Measurements from ENCODE around the gene PSPH. TPM values are rescaled to one million over a fixed set of nuclear protein-coding genes. Genes with fewer than 3 reads are reported as not detected.
A peak's percentile ranks its signal among the peaks of the same experiment; 100 is the strongest.
"Not testable (repeated sequence)": the region's sequence is repeated elsewhere in the genome, so short reads cannot be mapped to it uniquely, and the experiment has no call there.

Gene PSPH
- 13.6 TPM for total RNA-seq

- peak within 1 kb of the TSS; percentile 97 to 98 (median 98) for H3K9ac ChIP-seq (ENCODE audit: low read depth in 1 of 3, low read length in 3 of 3)
- H3K4me3 ChIP-seq (ENCODE audit: low read length in 3 of 3): peak within 1 kb of the TSS; percentile 96 to 99 (median 99)
- peaks cover 16 to 31% (median 21%) of the 10 kb centered on the region in 3 donors for H3K4me1 ChIP-seq (ENCODE audit: control insufficient read depth in 3 of 3, insufficient read depth in 3 of 3, low read length in 3 of 3)
- no peaks in the 10 kb centered on the region for H3K9me3 ChIP-seq (ENCODE audit: control insufficient read depth in 3 of 3, low read length in 3 of 3)
- peaks cover 18 to 29% (median 27%) of the 10 kb centered on the region in 3 donors for H3K36me3 ChIP-seq (ENCODE audit: control insufficient read depth in 3 of 3, insufficient read depth in 3 of 3, low read length in 3 of 3)
- H3K27me3 ChIP-seq (ENCODE audit: control insufficient read depth in 3 of 3, insufficient read depth in 3 of 3, low read length in 3 of 3): no peaks in the 10 kb centered on the region
- H3K27ac ChIP-seq (ENCODE audit: low read depth, low read length): peak within 1 kb of the TSS; percentile 92
Observed at GRCh38 chr7:56051339-56052191, at the start of gene PSPH, which contains the start of gene CCT6A. PSPH (minus strand) TSS chr7:56051444; CDS start chr7:56021212, 30,232 bp downstream. CCT6A (plus strand) TSS chr7:56051765; CDS start chr7:56051849, 84 bp downstream.

GRCh38 chr7:56099653-56100052, 48.4 kb upstream of the PSPH start:
- peaks cover 28 to 44% (median 42%) of the 10 kb centered on the region in 3 donors for H3K36me3 ChIP-seq (ENCODE audit: control insufficient read depth in 3 of 3, insufficient read depth in 3 of 3, low read length in 3 of 3)
- no peak overlapping the region for H3K27ac ChIP-seq (ENCODE audit: low read depth, low read length)
- H3K4me1 ChIP-seq (ENCODE audit: control insufficient read depth in 3 of 3, insufficient read depth in 3 of 3, low read length in 3 of 3): peaks cover 0 to 5% (median 4%) of the 10 kb centered on the region in 3 donors
- H3K9ac ChIP-seq (ENCODE audit: low read depth in 1 of 3, low read length in 3 of 3): no peak overlapping the region
- H3K27me3 ChIP-seq (ENCODE audit: control insufficient read depth in 3 of 3, insufficient read depth in 3 of 3, low read length in 3 of 3): no peaks in the 10 kb centered on the region
- no peaks in the 10 kb centered on the region for H3K9me3 ChIP-seq (ENCODE audit: control insufficient read depth in 3 of 3, low read length in 3 of 3)
- H3K4me3 ChIP-seq (ENCODE audit: low read length in 3 of 3): no peak overlapping the region

- not testable (repeated sequence) for H3K4me1 ChIP-seq (ENCODE audit: control insufficient read depth in 3 of 3, insufficient read depth in 3 of 3, low read length in 3 of 3); H3K9me3 ChIP-seq (ENCODE audit: control insufficient read depth in 3 of 3, low read length in 3 of 3); H3K27me3 ChIP-seq (ENCODE audit: control insufficient read depth in 3 of 3, insufficient read depth in 3 of 3, low read length in 3 of 3); H3K9ac ChIP-seq (ENCODE audit: low read depth in 1 of 3, low read length in 3 of 3); H3K4me3 ChIP-seq (ENCODE audit: low read length in 3 of 3); H3K27ac ChIP-seq (ENCODE audit: low read depth, low read length)
- H3K36me3 ChIP-seq (ENCODE audit: control insufficient read depth in 3 of 3, insufficient read depth in 3 of 3, low read length in 3 of 3): peaks cover 25 to 36% (median 35%) of the 10 kb centered on the region in 3 donors
Observed at GRCh38 chr7:56098187-56099008, 47.2 kb upstream of the PSPH start.

GRCh38 chr7:56097700-56098099, 46.5 kb upstream of the PSPH start:
- Histone ChIP-seq H3K9ac (ENCODE audit: low read depth in 1 of 3, low read length in 3 of 3) (no peak overlapping the region), H3K4me1 (ENCODE audit: control insufficient read depth in 3 of 3, insufficient read depth in 3 of 3, low read length in 3 of 3) (peaks cover 5 to 9% (median 6%) of the 10 kb centered on the region in 3 donors), H3K9me3 (ENCODE audit: control insufficient read depth in 3 of 3, low read length in 3 of 3) (no peaks in the 10 kb centered on the region), H3K27me3 (ENCODE audit: control insufficient read depth in 3 of 3, insufficient read depth in 3 of 3, low read length in 3 of 3) (no peaks in the 10 kb centered on the region), H3K27ac (ENCODE audit: low read depth, low read length) (no peak overlapping the region), H3K36me3 (ENCODE audit: control insufficient read depth in 3 of 3, insufficient read depth in 3 of 3, low read length in 3 of 3) (peaks cover 21 to 31% (median 30%) of the 10 kb centered on the region in 3 donors), H3K4me3 (ENCODE audit: low read length in 3 of 3) (no peak overlapping the region)

GRCh38 chr7:56092789-56093531, 41.7 kb upstream of the PSPH start, which contains the start of gene PHKG1:
PHKG1 (minus strand) TSS chr7:56092952; CDS start chr7:56088941, 4,011 bp downstream.
- Histone ChIP-seq H3K36me3 (ENCODE audit: control insufficient read depth in 3 of 3, insufficient read depth in 3 of 3, low read length in 3 of 3) (peaks cover 10 to 21% (median 14%) of the 10 kb centered on the region in 3 donors), H3K27ac (ENCODE audit: low read depth, low read length) (peak within 1 kb of the TSS; percentile 91), H3K9me3 (ENCODE audit: control insufficient read depth in 3 of 3, low read length in 3 of 3) (no peaks in the 10 kb centered on the region), H3K4me1 (ENCODE audit: control insufficient read depth in 3 of 3, insufficient read depth in 3 of 3, low read length in 3 of 3) (peaks cover 29 to 47% (median 38%) of the 10 kb centered on the region in 3 donors), H3K27me3 (ENCODE audit: control insufficient read depth in 3 of 3, insufficient read depth in 3 of 3, low read length in 3 of 3) (no peaks in the 10 kb centered on the region), H3K9ac (ENCODE audit: low read depth in 1 of 3, low read length in 3 of 3) (peak within 1 kb of the TSS; percentile 69 to 90 (median 90)), H3K4me3 (ENCODE audit: low read length in 3 of 3) (peak within 1 kb of the TSS; percentile 63 to 89 (median 83))

GRCh38 chr7:56092388-56092787, 41.1 kb upstream of the PSPH start:
- peak overlapping the region; percentile 63 to 89 (median 83) for H3K4me3 ChIP-seq (ENCODE audit: low read length in 3 of 3)
- peak overlapping the region; percentile 69 to 90 (median 90) for H3K9ac ChIP-seq (ENCODE audit: low read depth in 1 of 3, low read length in 3 of 3)
- H3K4me1 ChIP-seq (ENCODE audit: control insufficient read depth in 3 of 3, insufficient read depth in 3 of 3, low read length in 3 of 3): peaks cover 32 to 52% (median 42%) of the 10 kb centered on the region in 3 donors
- peaks cover 15 to 27% (median 18%) of the 10 kb centered on the region in 3 donors for H3K36me3 ChIP-seq (ENCODE audit: control insufficient read depth in 3 of 3, insufficient read depth in 3 of 3, low read length in 3 of 3)
- not testable (repeated sequence) for H3K9me3 ChIP-seq (ENCODE audit: control insufficient read depth in 3 of 3, low read length in 3 of 3); H3K27me3 ChIP-seq (ENCODE audit: control insufficient read depth in 3 of 3, insufficient read depth in 3 of 3, low read length in 3 of 3)
- peak overlapping the region; percentile 91 for H3K27ac ChIP-seq (ENCODE audit: low read depth, low read length)

GRCh38 chr7:56091591-56091990, 40.3 kb upstream of the PSPH start:
- H3K4me1 ChIP-seq (ENCODE audit: control insufficient read depth in 3 of 3, insufficient read depth in 3 of 3, low read length in 3 of 3): peaks cover 34 to 55% (median 44%) of the 10 kb centered on the region in 3 donors
- no peaks in the 10 kb centered on the region for H3K9me3 ChIP-seq (ENCODE audit: control insufficient read depth in 3 of 3, low read length in 3 of 3)
- peak overlapping the region; percentile 69 to 90 (median 90) for H3K9ac ChIP-seq (ENCODE audit: low read depth in 1 of 3, low read length in 3 of 3)
- H3K27ac ChIP-seq (ENCODE audit: low read depth, low read length): peak overlapping the region; percentile 91
- H3K4me3 ChIP-seq (ENCODE audit: low read length in 3 of 3): peak overlapping the region; percentile 63 to 89 (median 83)
- peaks cover 21 to 34% (median 24%) of the 10 kb centered on the region in 3 donors for H3K36me3 ChIP-seq (ENCODE audit: control insufficient read depth in 3 of 3, insufficient read depth in 3 of 3, low read length in 3 of 3)
- H3K27me3 ChIP-seq (ENCODE audit: control insufficient read depth in 3 of 3, insufficient read depth in 3 of 3, low read length in 3 of 3): no peaks in the 10 kb centered on the region

GRCh38 chr7:56087445-56087844, 36.2 kb upstream of the PSPH start:
- H3K4me1 ChIP-seq (ENCODE audit: control insufficient read depth in 3 of 3, insufficient read depth in 3 of 3, low read length in 3 of 3): peaks cover 54 to 83% (median 65%) of the 10 kb centered on the region in 3 donors
- H3K27ac ChIP-seq (ENCODE audit: low read depth, low read length): no peak overlapping the region
- H3K36me3 ChIP-seq (ENCODE audit: control insufficient read depth in 3 of 3, insufficient read depth in 3 of 3, low read length in 3 of 3): peaks cover 34 to 45% (median 42%) of the 10 kb centered on the region in 3 donors

GRCh38 chr7:56086761-56087160, 35.5 kb upstream of the PSPH start:
- no peaks in the 10 kb centered on the region for H3K9me3 ChIP-seq (ENCODE audit: control insufficient read depth in 3 of 3, low read length in 3 of 3)
- peaks cover 37 to 49% (median 46%) of the 10 kb centered on the region in 3 donors for H3K36me3 ChIP-seq (ENCODE audit: control insufficient read depth in 3 of 3, insufficient read depth in 3 of 3, low read length in 3 of 3)
- no peak overlapping the region for H3K27ac ChIP-seq (ENCODE audit: low read depth, low read length)
- no peak overlapping the region for H3K4me3 ChIP-seq (ENCODE audit: low read length in 3 of 3)
- H3K9ac ChIP-seq (ENCODE audit: low read depth in 1 of 3, low read length in 3 of 3): no peak overlapping the region
- no peaks in the 10 kb centered on the region for H3K27me3 ChIP-seq (ENCODE audit: control insufficient read depth in 3 of 3, insufficient read depth in 3 of 3, low read length in 3 of 3)
- peaks cover 57 to 84% (median 67%) of the 10 kb centered on the region in 3 donors for H3K4me1 ChIP-seq (ENCODE audit: control insufficient read depth in 3 of 3, insufficient read depth in 3 of 3, low read length in 3 of 3)

More at GRCh38 chr7:56087445-56087844, 36.2 kb upstream of the PSPH start:
- Histone ChIP-seq H3K9ac (ENCODE audit: low read depth in 1 of 3, low read length in 3 of 3) (peak overlapping the region in 1 of 3 donors; percentile 45), H3K27me3 (ENCODE audit: control insufficient read depth in 3 of 3, insufficient read depth in 3 of 3, low read length in 3 of 3) (no peaks in the 10 kb centered on the region), H3K9me3 (ENCODE audit: control insufficient read depth in 3 of 3, low read length in 3 of 3) (no peaks in the 10 kb centered on the region), H3K4me3 (ENCODE audit: low read length in 3 of 3) (no peak overlapping the region)

Measured in skeletal muscle tissue (tissue), 4 donors.